ENCODE results near the gene DENND1A. TPM values are rescaled to one million over a fixed set of nuclear protein-coding genes. Genes with fewer than 3 reads are reported as not detected.

Gene DENND1A
- total RNA-seq, 1 donor, result 22.9 TPM

- no peak for DNase-seq (ENCODE audit: low read depth)
- H3K4me3 ChIP-seq (ENCODE audit: low read depth, low read length), result no peak overlapping the region
- TF ChIP-seq CTCF (IDR thresholded peaks at IDR 0.05; ENCODE audit: insufficient read depth, low read depth, low read length), result no peak
Observed at GRCh38 chr9:123630233-123630632, 299.7 kb downstream of the DENND1A start.

- H3K4me3 ChIP-seq (ENCODE audit: low read depth, low read length), result no peak overlapping the region
- DNase-seq (ENCODE audit: low read depth), result no peak
- no peak for TF ChIP-seq CTCF (IDR thresholded peaks at IDR 0.05; ENCODE audit: insufficient read depth, low read depth, low read length)
Observed at GRCh38 chr9:123629531-123629930, 300.4 kb downstream of the DENND1A start.

- DNase-seq (ENCODE audit: low read depth), result no peak
- no peak overlapping the region for H3K4me3 ChIP-seq (ENCODE audit: low read depth, low read length)
- no peak for TF ChIP-seq CTCF (IDR thresholded peaks at IDR 0.05; ENCODE audit: insufficient read depth, low read depth, low read length)
Observed at GRCh38 chr9:123622711-123623241, 307.1 kb downstream of the DENND1A start.

GRCh38 chr9:123620239-123620638, 309.7 kb downstream of the DENND1A start:
- TF ChIP-seq CTCF (IDR thresholded peaks at IDR 0.05; ENCODE audit: insufficient read depth, low read depth, low read length), result no peak
- H3K4me3 ChIP-seq (ENCODE audit: low read depth, low read length), result no peak overlapping the region
- DNase-seq (ENCODE audit: low read depth), result no peak

- no peak for DNase-seq (ENCODE audit: low read depth)
Observed at GRCh38 chr9:123617952-123618678, 311.8 kb downstream of the DENND1A start.

GRCh38 chr9:123617286-123617685, 312.6 kb downstream of the DENND1A start:
- no peak for DNase-seq (ENCODE audit: low read depth)
- no peak overlapping the region for H3K4me3 ChIP-seq (ENCODE audit: low read depth, low read length)
- no peak for TF ChIP-seq CTCF (IDR thresholded peaks at IDR 0.05; ENCODE audit: insufficient read depth, low read depth, low read length)

More at GRCh38 chr9:123617952-123618678, 311.8 kb downstream of the DENND1A start:
- TF ChIP-seq CTCF (IDR thresholded peaks at IDR 0.05; ENCODE audit: insufficient read depth, low read depth, low read length), result no peak
- H3K4me3 ChIP-seq (ENCODE audit: low read depth, low read length), result no peak overlapping the region

All from fibroblast of villous mesenchyme (primary cell).